Measurements from ENCODE around the gene BIN2. TPM values are rescaled to one million over a fixed set of nuclear protein-coding genes. Genes with fewer than 3 reads are reported as not detected.

BIN2 gene
- total and polyA plus RNA-seq, 2 experiments from 2014 or later = not detected

DNA sequence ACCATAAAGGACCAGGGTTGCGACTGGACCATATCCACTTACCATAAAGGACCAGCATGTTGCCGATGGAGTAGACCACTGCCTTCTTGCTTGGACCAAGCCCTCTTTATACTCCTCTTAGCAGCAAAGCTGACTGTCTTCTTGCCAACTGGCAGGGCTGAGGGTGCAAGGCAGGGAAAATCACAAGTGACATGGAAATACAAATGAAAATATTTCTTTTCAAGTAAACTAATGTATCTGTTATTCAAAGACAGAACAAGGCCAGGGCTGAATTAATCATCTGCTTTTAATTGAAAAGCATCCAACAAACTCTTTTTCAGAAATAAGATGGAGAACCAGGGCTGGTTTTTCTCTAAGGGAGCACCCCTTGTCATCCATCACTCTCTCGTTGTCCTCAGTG is 22.6 kb upstream of the BIN2 start, which contains the start of gene CELA1:
Gene CELA1, minus strand, starts transcription at position 99 of the 400 bp plus-strand sequence. Its CDS starts 41 bp downstream, at position 58.
- no peaks in the 10 kb centered on the region for H3K4me1 ChIP-seq (ENCODE audit: insufficient read depth)
- H3K4me3 Mint-ChIP-seq = no peak within 1 kb of the TSS
- H3F3A ChIP-seq (replicated peaks; ENCODE audit: low read depth) = no peaks in the 10 kb centered on the region
- no peaks in the 10 kb centered on the region; the same call in 1 of the 2 replicates for H3K9me2 ChIP-seq (ENCODE audit: insufficient read depth)
- H3K27me3 Mint-ChIP-seq (ENCODE audit: insufficient read depth, low read depth, poor library complexity) = peaks cover 3% of the 10 kb centered on the region
- no peak within 1 kb of the TSS for H3K4me2 ChIP-seq
- no peaks in the 10 kb centered on the region for H3K79me2 ChIP-seq (replicated peaks; ENCODE audit: insufficient read depth)
- peaks cover 10% of the 10 kb centered on the region for H3K4me1 Mint-ChIP-seq
- H3K27ac ChIP-seq (ENCODE audit: low read depth) = no peak within 1 kb of the TSS
- no peaks in the 10 kb centered on the region for H3K36me3 ChIP-seq (ENCODE audit: insufficient read depth)
- H3K36me3 Mint-ChIP-seq (ENCODE audit: low read depth) = no peaks in the 10 kb centered on the region
- H3K4me3 ChIP-seq = no peak within 1 kb of the TSS
- no peak within 1 kb of the TSS for H3K27ac Mint-ChIP-seq
- H2AFZ ChIP-seq = peak within 1 kb of the TSS; percentile 91; the same call in 1 of the 2 replicates
- no peaks in the 10 kb centered on the region for H3K27me3 ChIP-seq (ENCODE audit: insufficient read depth)
- no peaks in the 10 kb centered on the region for H4K20me1 ChIP-seq (replicated peaks; ENCODE audit: insufficient read depth)
- H3K9me3 Mint-ChIP-seq = no peaks in the 10 kb centered on the region
- TF ChIP-seq ETS1 (IDR thresholded peaks at IDR 0.05) (no peak), POLR2AphosphoS5 (IDR thresholded peaks at IDR 0.05; ENCODE audit: low read depth) (no peak), JUNB (IDR thresholded peaks at IDR 0.05; ENCODE audit: unreplicated experiment) (no peak)
- DNase-seq (ENCODE audit: low spot score) (no peak), ATAC-seq (no peak)

DNA sequence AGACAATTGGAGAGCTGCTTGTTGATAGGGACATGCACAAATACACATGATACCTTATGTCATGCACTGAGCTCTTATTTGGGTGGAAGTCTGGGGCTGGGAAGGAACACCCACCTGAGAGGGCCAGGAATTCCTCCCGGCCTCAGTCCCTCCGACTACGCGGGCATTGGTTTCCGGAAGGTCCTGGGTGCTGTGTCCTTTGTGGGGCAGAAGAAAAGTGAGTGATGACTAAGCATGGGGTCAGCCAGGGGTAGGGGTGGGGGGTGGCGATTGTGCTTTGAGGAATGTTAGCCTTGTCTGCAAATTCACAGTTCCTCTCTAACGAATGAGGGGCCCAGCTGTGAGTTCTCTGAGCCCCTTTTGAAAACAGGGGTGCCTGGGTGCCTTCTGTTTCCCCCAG is 21.7 kb upstream of the BIN2 start:
- H3K9me3 Mint-ChIP-seq = no peaks in the 10 kb centered on the region
- H3K27me3 Mint-ChIP-seq (ENCODE audit: insufficient read depth, low read depth, poor library complexity) = peaks cover 3% of the 10 kb centered on the region
- H3K9me2 ChIP-seq (ENCODE audit: insufficient read depth) = no peaks in the 10 kb centered on the region; the same call in 1 of the 2 replicates
- no peak overlapping the region for H3K27ac ChIP-seq (ENCODE audit: low read depth)
- H3K4me3 ChIP-seq = no peak overlapping the region
- H3F3A ChIP-seq (replicated peaks; ENCODE audit: low read depth) = no peaks in the 10 kb centered on the region
- no peaks in the 10 kb centered on the region for H3K4me1 ChIP-seq (ENCODE audit: insufficient read depth)
- H2AFZ ChIP-seq = peak overlapping the region; percentile 91; the same call in 1 of the 2 replicates
- H3K4me3 Mint-ChIP-seq = no peak overlapping the region
- ATAC-seq (no peak), DNase-seq (ENCODE audit: low spot score) (peak; percentile 17)
- H3K27me3 ChIP-seq (ENCODE audit: insufficient read depth) = no peaks in the 10 kb centered on the region
- H3K36me3 Mint-ChIP-seq (ENCODE audit: low read depth) = no peaks in the 10 kb centered on the region
- no peak overlapping the region for H3K4me2 ChIP-seq
- H3K36me3 ChIP-seq (ENCODE audit: insufficient read depth) = no peaks in the 10 kb centered on the region
- TF ChIP-seq, protein P1, sequence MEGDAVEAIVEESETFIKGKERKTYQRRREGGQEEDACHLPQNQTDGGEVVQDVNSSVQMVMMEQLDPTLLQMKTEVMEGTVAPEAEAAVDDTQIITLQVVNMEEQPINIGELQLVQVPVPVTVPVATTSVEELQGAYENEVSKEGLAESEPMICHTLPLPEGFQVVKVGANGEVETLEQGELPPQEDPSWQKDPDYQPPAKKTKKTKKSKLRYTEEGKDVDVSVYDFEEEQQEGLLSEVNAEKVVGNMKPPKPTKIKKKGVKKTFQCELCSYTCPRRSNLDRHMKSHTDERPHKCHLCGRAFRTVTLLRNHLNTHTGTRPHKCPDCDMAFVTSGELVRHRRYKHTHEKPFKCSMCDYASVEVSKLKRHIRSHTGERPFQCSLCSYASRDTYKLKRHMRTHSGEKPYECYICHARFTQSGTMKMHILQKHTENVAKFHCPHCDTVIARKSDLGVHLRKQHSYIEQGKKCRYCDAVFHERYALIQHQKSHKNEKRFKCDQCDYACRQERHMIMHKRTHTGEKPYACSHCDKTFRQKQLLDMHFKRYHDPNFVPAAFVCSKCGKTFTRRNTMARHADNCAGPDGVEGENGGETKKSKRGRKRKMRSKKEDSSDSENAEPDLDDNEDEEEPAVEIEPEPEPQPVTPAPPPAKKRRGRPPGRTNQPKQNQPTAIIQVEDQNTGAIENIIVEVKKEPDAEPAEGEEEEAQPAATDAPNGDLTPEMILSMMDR (conservative IDR thresholded peaks at IDR 0.05; ENCODE audit: low read depth in 2 of 2) = no peak
- TF ChIP-seq ZNF114 (CRISPR knock-in tag; IDR thresholded peaks at IDR 0.05) = no peak
- TF ChIP-seq ETS1 (IDR thresholded peaks at IDR 0.05) = no peak
- TF ChIP-seq ZNF331 (CRISPR knock-in tag; IDR thresholded peaks at IDR 0.05; ENCODE audit: low read depth) = no peak
- no peak for TF ChIP-seq NANOG (IDR thresholded peaks at IDR 0.05; ENCODE audit: borderline replicate concordance)
- TF ChIP-seq POLR2AphosphoS5 (IDR thresholded peaks at IDR 0.05; ENCODE audit: low read depth) = no peak
- no peak for TF ChIP-seq CREB1 (CRISPR knock-in tag; IDR thresholded peaks at IDR 0.05; ENCODE audit: low read depth)
- no peak for TF ChIP-seq EZH2 (IDR thresholded peaks at IDR 0.05; ENCODE audit: low read depth, unreplicated experiment)
- TF ChIP-seq, protein P2, sequence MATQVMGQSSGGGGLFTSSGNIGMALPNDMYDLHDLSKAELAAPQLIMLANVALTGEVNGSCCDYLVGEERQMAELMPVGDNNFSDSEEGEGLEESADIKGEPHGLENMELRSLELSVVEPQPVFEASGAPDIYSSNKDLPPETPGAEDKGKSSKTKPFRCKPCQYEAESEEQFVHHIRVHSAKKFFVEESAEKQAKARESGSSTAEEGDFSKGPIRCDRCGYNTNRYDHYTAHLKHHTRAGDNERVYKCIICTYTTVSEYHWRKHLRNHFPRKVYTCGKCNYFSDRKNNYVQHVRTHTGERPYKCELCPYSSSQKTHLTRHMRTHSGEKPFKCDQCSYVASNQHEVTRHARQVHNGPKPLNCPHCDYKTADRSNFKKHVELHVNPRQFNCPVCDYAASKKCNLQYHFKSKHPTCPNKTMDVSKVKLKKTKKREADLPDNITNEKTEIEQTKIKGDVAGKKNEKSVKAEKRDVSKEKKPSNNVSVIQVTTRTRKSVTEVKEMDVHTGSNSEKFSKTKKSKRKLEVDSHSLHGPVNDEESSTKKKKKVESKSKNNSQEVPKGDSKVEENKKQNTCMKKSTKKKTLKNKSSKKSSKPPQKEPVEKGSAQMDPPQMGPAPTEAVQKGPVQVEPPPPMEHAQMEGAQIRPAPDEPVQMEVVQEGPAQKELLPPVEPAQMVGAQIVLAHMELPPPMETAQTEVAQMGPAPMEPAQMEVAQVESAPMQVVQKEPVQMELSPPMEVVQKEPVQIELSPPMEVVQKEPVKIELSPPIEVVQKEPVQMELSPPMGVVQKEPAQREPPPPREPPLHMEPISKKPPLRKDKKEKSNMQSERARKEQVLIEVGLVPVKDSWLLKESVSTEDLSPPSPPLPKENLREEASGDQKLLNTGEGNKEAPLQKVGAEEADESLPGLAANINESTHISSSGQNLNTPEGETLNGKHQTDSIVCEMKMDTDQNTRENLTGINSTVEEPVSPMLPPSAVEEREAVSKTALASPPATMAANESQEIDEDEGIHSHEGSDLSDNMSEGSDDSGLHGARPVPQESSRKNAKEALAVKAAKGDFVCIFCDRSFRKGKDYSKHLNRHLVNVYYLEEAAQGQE (IDR thresholded peaks at IDR 0.05; ENCODE audit: unreplicated experiment) = no peak
- no peaks in the 10 kb centered on the region for H4K20me1 ChIP-seq (replicated peaks; ENCODE audit: insufficient read depth)
- H3K27ac Mint-ChIP-seq = no peak overlapping the region
- peaks cover 8% of the 10 kb centered on the region for H3K4me1 Mint-ChIP-seq
- no peaks in the 10 kb centered on the region for H3K79me2 ChIP-seq (replicated peaks; ENCODE audit: insufficient read depth)

All from GM23338 (cell line).